GM18511 (cell line): Measurements from ENCODE around the gene AFDN.
A peak's percentile ranks its signal among the peaks of the same experiment; 100 is the strongest.

ENCODE experiments used
- ATAC-seq: cut with Tn5 transposase; IDR thresholded peaks from one replicate; pipeline ENCODE4 v1.9.1; 2021; ENCODE audit warnings: mild to moderate bottlenecking, moderate library complexity; ENCODE audit not compliant: unreplicated experiment

Gene AFDN

DNA sequence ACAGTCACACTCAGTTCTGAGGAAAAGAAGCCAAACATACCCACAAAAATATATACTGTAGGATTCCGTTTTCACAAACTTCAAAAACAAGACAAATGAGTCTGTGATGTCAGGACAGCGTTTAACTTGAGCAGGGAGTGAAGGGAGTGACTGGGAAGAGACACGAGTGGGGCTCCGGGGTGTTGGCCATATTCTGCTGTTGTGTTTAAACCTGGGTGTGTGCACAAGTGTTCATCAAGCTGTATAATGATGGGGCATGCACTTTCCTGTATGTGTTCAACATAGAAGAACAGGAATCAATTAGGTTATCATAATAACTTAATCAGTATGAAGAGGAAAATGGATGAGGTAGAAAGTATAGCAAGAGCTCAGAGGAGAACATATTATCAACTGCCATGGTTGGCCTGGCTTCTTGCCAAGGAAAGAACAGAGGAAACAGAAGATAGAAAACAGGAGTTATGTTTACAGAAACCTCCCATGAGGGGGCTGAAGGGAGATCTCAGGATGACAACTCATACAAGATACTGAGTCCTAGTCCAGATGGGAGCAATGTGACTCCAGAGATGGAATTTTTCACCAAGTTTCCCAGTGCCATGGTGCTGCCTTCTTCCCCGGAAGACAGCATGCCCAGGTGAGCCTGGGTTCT is 15.1 kb upstream of the AFDN start:
- ATAC-seq = no peak

DNA sequence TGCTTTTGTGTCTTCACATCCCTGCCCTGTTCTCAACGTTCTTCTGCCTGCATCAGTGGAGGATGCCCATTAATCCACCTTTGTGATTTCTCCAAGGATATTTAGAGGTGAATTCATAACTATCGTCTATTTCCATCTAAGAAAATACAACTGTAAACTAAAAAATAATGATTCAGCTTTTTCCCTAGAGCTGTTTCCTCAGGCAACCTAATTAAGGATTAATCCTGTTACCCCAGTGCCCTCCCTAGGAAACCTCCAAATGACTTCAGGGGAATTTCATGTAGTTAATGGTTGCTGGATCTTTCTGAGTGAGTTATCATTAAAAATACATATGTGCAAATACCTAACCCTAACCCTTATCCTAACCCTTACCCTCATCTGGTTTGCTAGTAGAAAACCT is 14.6 kb upstream of the AFDN start:
- no peak for ATAC-seq

DNA sequence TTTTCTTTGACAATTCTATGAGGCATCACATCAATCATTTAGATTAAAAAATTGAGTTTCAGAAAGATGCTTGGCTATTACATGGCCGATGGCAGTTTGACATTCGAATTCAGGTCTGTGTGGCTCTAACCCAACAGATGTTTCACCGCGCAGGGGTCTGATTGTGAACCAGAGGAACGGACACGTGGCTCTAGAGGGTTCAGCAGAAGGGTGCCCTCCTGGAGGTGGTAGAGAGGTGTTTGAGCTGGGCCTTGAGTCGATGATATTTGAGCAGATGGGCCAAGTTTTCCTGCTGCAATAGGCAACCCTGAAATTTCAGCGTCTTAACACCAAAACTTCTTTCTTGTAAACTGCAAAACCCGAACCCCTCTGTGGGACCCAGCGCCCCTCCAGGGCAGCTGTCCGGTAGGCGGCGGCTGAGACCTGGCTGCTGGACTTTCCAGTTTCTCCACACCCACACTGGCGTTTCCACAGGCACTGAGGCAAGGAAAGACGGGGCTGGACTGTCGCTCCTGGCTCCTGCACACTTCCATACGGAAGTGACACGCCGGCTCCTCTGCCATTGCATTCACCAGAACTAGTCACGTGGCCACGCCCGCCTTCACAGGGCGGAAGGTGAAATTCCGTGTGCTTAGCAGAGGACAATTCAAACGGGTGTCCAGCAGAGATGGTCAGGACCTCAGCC is 11.3 kb upstream of the AFDN start:
- ATAC-seq = no peak

DNA sequence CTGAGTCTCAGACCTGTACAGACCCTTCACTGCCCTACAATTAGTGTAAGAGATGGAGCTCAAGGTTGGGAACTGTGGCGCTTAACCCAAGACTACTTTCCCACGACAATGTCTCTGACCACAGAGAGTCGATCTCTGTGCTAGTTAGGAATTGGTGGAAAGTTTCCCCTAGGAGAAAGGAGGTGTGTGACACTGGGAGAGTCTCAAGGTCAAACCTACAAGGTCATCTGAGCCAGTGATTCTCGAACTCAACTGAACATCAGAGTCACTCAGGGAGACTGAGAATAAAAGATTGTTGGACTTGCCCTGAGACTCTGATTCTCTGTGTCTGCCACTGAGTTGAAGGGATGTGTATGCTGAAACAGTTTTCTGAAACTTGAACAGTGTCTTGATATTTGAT is 9.7 kb upstream of the AFDN start:
- no peak for ATAC-seq

GRCh38 chr6:167817729-167818128 is 9.0 kb upstream of the AFDN start:
- no peak for ATAC-seq

DNA sequence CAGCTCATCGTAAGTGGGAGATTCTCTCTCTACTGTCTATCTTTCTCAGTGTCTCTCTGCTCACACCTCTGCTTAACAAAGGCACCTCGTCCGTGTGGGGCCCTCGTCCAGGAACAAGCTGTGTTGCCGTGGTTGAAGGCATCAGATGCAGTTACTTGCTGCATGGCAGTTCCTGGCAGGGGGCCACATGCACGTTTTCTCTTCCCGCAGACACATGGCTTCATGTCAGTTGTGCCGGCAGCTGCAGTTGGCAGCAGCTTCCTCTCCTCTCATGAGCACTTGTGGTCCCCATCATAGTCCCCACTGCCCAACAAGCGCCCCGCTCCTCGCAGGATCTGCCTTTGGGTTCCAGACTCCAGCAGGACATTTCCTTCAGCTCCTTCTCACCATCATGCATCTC is 7.1 kb upstream of the AFDN start:
- no peak for ATAC-seq

DNA sequence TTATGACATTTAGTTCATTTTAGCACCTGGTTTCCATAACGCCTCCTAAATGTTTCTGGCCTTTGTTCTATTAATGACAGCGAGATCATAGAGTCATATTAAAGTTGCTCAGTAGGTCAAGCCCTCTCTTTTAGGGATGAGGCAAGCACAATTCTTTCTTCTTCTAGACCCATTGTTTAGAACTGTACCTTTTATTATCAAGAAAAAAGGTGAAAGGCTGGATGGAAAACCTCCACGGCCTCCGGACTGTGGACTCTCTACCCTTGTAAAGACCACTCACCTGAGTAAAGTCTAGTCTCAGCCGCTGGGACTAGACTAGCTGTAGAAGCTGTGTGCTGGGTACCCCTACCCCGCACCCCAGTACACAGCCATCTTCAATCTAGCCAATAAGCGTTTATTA is 6.0 kb upstream of the AFDN start:
- no peak for ATAC-seq

DNA sequence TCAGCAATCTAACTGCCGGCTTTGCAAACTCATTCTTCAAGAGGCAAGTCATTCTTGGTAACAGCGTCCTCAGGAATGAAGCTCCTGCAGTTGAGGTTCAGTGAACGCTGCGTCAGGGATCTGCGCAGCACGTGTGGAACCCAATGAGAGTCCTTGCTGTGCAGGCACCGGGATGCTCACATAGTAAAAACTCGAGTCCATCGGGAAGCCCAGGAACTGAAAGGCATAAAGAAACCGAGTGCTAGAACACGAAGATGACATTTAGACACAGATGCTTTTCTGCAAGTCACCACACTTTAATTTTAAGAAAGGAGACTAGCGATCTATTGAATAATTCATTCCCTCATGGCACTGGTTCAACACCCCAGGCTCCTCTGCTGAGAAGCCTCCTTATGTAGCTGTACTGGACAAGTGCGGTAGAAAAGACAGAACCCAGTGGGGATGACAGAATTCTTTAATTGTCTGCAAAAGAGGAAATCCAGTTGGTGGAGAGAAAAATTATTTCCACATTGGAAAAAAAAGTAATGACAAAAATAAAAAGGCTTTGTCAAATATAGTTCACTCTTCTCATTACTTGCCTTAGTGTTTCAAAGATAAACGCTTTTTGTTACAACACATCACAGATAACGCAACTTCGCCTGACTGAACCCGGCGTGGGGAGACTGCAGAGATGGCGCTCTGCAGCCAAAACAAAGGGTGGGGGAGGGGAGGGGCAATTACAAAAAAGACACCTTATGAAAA is 1.9 kb upstream of the AFDN start:
- ATAC-seq = no peak

DNA sequence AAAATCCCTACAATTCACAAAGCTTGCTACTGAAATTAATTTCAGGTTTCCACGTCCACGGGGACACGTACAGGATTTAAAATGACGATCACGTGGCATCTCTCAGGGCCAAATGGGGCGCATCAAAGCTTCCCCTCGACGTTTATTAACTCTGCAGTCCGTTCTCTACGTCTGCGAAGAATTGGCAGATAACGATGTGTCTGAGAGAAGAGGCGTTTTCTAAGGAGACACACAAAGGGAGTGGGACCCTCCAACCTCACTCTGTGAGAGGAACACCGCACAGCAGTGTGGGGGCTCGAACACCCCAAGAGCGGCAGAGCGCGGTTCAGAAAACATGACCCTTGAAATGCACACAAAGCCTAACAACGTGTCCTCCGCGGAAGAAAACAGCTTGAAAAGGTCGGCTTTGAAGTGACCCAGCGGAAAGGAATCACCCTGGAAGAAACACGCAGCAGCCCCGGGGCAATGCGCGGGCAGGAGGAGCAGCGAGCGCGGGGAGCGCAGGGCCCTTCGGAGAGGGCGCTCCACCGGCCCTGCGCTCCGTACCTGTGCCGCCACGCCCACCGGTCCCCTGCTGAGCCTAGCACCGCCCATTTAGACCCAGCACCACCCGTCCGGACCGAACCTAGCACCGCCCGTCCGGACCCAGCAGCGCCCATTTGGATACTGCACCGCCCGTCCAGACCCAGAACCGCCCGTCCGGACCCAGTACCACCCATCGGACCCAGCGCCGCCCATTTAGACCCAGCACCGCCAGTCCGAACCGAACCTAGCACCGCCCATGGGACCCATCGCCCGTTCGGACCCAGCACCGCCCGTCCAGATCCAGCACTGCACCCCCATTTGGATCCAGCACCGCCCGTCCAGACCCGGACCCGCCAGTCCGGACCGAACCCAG is 1.1 kb upstream of the AFDN start:
- peak; percentile 32 for ATAC-seq

DNA sequence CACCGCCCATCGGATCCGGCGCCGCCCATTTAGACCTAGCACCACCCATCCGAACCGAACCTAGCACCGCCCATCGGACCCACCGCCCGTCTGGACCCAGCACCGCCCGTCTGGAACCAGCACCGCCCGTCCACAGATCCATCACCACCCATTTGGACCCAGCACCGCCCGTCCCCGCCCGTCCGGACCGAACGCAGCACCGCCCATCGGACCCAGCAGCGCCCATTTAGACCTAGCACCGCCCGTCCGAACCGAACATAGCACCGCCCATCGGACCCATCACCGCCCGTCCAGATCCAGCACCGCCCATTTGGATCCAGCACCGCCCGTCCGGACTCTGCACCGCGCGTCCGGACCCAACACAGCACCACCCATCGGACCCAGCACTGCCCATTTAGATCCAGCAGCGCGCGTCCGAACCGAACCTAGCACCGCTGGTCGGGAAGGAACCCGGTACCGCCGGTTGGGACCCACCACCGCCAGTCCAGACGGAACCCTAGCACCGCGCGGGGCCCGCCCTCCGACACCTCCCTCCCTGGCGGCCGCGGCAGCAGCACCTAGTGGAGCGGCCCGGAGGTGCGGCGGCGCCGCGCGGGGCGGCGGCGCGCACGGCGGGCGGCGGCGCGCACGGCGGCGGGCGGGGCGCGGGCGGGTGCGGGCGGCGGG is 348 bp upstream of the AFDN start:
- ATAC-seq = peak; percentile 69

- ATAC-seq = peak; percentile 38
Measured at GRCh38 chr6:167827583-167828324, 1.0 kb downstream of the AFDN start.

DNA sequence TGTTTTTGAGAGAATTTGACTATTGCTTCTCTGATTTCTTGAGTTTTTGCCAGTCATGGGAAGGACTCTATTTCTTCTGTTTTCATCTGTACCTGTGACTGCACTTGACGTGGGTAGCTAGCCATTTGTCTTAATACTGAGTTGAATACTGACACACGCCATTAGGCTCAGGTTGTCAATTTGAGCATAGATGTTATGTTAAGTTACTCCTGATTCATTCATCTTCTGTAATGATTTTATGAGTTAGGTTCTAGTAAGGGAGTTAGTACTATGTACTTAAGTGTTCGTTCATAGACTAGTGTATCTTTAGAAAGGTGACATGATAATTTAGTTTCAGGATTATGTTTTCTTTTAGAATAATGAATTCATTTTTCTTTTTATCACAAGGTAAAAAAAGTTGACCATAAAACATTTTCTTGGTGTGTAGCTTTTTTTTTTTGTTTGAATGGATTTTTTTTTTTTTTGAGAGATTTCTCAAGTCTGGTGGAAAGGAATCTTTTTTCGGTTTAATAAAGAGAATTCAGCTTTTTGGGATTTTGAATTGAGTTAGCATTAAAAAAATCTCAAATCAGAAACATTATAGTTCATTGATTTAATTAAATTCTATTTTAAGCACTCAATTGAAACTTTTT is 1.7 kb downstream of the AFDN start:
- ATAC-seq = no peak

- ATAC-seq = no peak
Measured at GRCh38 chr6:167829513-167829912, 2.8 kb downstream of the AFDN start.

DNA sequence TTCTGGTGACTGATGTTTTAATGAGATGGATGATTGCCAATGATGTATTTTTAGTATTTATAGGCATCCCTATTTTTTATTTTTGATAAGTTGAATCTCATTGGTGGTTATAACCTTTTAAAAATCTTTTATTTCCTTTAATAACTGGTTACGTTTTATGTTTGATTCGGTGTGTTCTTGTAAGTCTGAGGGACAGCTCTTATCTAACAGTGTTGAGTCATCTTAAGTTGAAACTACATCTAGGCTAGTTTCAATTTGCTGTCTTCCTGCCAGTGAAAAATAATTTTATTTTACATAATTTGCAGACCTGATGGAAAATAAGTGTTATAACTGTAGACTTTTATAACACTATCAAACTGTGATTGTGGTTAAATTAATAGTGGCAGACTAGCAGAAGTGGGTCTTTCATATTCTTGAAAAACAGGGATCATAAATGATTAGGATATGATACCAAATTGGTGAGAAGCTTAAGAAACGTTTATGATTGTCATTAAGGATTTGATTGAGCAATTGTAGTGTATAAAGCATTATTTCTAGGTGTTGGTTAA is 4.6 kb downstream of the AFDN start:
- ATAC-seq = peak; percentile 15

DNA sequence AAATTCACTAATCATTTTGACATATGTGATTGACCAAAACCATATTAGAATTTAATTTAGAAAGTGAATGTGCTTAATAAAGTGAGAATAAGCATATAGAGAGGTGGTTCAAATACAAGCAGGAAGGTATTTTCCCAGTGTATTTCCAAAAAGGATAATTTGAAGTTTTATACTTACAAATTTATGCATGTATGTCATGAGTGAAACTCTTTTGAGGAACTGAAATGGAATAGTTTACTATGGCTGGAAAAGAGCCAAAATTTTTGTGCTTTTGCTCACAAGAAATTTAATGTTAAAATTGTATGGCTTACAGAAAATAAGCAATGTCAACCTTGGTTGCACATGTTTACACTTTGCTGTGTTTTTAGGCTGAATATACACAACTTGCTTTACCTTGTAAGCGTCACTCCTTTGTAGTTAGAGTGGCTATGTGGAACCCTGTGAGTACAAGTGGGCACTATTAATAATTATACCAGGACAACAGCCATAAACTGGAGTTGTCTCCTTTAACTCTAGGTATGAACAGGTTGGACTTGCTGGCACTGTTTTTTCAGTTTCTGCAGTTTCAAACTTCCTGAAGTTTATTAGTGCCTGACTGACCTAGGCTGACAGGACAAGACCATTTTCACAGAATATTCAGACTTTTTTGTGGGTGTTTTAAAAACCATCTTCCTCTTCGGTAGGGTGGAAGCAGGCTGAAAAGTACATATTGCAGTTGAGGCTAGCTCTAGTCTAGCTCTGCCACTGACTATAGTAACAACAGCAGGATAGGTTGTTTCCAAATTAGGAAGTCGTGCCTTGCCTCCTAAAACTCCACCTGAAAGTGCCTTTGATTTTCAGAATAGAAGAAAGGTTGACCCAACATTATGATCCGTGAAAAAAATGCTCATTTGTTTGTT is 6.0 kb downstream of the AFDN start:
- peak; percentile 50 for ATAC-seq

GRCh38 chr6:167833396-167833763 is 6.7 kb downstream of the AFDN start:
- peak; percentile 21 for ATAC-seq

DNA sequence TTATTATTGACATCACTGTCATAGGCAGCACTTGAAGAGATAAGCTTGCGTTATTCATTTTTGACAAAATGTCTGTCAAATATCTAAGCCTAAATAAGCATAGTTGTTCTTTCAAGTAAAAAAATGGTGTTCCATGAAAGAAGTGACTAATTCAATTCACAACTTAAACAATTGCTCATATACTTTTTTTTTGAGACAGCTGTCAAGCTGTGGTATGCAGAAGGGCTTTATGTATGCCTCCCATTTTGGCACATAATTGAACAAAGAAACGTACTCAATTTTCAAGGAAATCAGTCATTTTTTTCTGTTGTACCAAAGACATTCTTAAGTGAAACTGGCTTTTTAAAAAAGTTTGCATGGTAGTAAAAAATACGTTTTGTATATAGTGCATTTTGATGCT is 8.5 kb downstream of the AFDN start:
- ATAC-seq = no peak

DNA sequence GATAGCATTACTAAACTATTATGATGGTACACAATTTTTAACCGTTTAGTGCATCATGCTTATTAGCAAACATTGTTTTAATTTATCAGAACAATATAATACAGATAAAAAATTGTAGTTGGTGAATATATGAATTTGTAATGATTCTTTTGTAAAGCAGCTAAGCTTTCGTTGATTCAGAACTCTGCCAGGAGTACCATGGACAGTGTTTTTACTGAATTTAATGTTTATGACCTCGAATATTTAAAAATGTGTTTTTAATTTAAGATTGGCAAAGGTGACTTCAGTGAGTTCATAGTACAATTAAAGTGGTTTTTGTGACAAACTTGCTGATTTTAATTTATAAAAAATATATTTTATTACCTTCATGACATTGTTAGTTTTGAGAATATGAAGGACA is 10.0 kb downstream of the AFDN start:
- ATAC-seq = no peak
